ENCODE results near the gene LPP. TPM values are rescaled to one million over a fixed set of nuclear protein-coding genes. Genes with fewer than 3 reads are reported as not detected.

Gene LPP
- total RNA-seq, 1 donor, result 92.1 TPM

- TF ChIP-seq CTCF (IDR thresholded peaks at IDR 0.05; ENCODE audit: insufficient read depth, low read length), result no peak
- H3K4me3 ChIP-seq (ENCODE audit: low read depth, low read length), result no peak overlapping the region
- DNase-seq (ENCODE audit: low read depth), result peak; percentile 92
Measured at GRCh38 chr3:188881954-188882641, 728.1 kb downstream of the LPP start.

- DNase-seq (ENCODE audit: low read depth), result peak; percentile 27
- no peak for TF ChIP-seq CTCF (IDR thresholded peaks at IDR 0.05; ENCODE audit: insufficient read depth, low read length)
- no peak overlapping the region for H3K4me3 ChIP-seq (ENCODE audit: low read depth, low read length)
Measured at GRCh38 chr3:188884299-188885043, 730.5 kb downstream of the LPP start.

GRCh38 chr3:188888321-188889053, 734.5 kb downstream of the LPP start:
- no peak for TF ChIP-seq CTCF (IDR thresholded peaks at IDR 0.05; ENCODE audit: insufficient read depth, low read length)
- no peak for DNase-seq (ENCODE audit: low read depth)
- no peak overlapping the region for H3K4me3 ChIP-seq (ENCODE audit: low read depth, low read length)

GRCh38 chr3:188889054-188889491, 735.1 kb downstream of the LPP start:
- no peak overlapping the region for H3K4me3 ChIP-seq (ENCODE audit: low read depth, low read length)
- no peak for TF ChIP-seq CTCF (IDR thresholded peaks at IDR 0.05; ENCODE audit: insufficient read depth, low read length)
- peak; percentile 24 for DNase-seq (ENCODE audit: low read depth)

GRCh38 chr3:188890572-188891270, 736.8 kb downstream of the LPP start:
- peak; percentile 43 for DNase-seq (ENCODE audit: low read depth)
- no peak for TF ChIP-seq CTCF (IDR thresholded peaks at IDR 0.05; ENCODE audit: insufficient read depth, low read length)
- H3K4me3 ChIP-seq (ENCODE audit: low read depth, low read length), result no peak overlapping the region

GRCh38 chr3:188899881-188900280, 745.9 kb downstream of the LPP start:
- TF ChIP-seq CTCF (IDR thresholded peaks at IDR 0.05; ENCODE audit: insufficient read depth, low read length), result no peak
- H3K4me3 ChIP-seq (ENCODE audit: low read depth, low read length), result no peak overlapping the region
- DNase-seq (ENCODE audit: low read depth), result no peak

Data from fibroblast of the aortic adventitia (primary cell).